B cell (primary cell): ENCODE results near the gene PAK3. TPM values are rescaled to one million over a fixed set of nuclear protein-coding genes. Genes with fewer than 3 reads are reported as not detected.

Experiments
- ATAC-seq: fragments of 200-7000 bp; cut with Tn5 transposase; one replicate; pipeline ENCODE4 v1.10.0; 2021; ENCODE audit warnings: low read depth, mild to moderate bottlenecking, moderate number of reproducible peaks, moderate library complexity
- CTCF ChIA-PET: fragments of 350-600 bp; sonication (Branson Sonifier 250); formaldehyde crosslinking; loops from one replicate; lab custom pipeline; 2021; ENCODE audit warnings: antibody characterized with exemption, inconsistent platforms; lab: Charles Lee
- POLR2A ChIA-PET: fragments of 350-600 bp; sonication (Branson Sonifier 250); formaldehyde crosslinking; loops from one replicate; lab custom pipeline; 2021; ENCODE audit warnings: antibody characterized with exemption; lab: Charles Lee
- DNase-seq: peaks from one replicate; pipeline ENCODE4 v3.0.0; 2013
- H2AFZ ChIP-seq: 2 replicates; pipeline ENCODE4 v1.6.1; 2012; ENCODE audit warnings: mild to moderate bottlenecking, low read depth, low read length; ENCODE audit not compliant: insufficient read depth, poor library complexity, severe bottlenecking
- H3K27ac ChIP-seq, 2 donors: 1 replicate in 1 of 2; 2 replicates in 1 of 2; pipeline ENCODE4 v1.5.1; 2012 to 2013; ENCODE audit warnings: low read length in 2 of 2, mild to moderate bottlenecking in 2 of 2, moderate library complexity in 1 of 2
- H3K27me3 ChIP-seq, 4 experiments: fragments of 200-600 bp in 1 of 4; sonication (generic) in 1 of 4; replicated peaks in 1 of 4; 1 replicate in 2 of 4; 2 replicates in 2 of 4; pipeline versions ENCODE4 v1.6.1 to v1.7.0; 2013 to 2016; ENCODE audit warnings: low read length in 3 of 4, mild to moderate bottlenecking in 2 of 4, mixed read lengths in 1 of 4, moderate library complexity in 1 of 4; ENCODE audit not compliant: insufficient read depth in 4 of 4, control insufficient read depth in 3 of 4; ENCODE audit errors: control extremely low read depth in 1 of 4
- H3K36me3 ChIP-seq, 2 experiments: replicated peaks in 1 of 2; 1 replicate in 1 of 2; 2 replicates in 1 of 2; pipeline versions ENCODE4 v1.6.1 to v1.7.1; 2013; ENCODE audit warnings: low read length in 1 of 2; ENCODE audit not compliant: insufficient read depth in 2 of 2, control insufficient read depth in 1 of 2; ENCODE audit errors: control extremely low read depth in 1 of 2, extremely low read depth in 1 of 2
- H3K4me1 ChIP-seq, 2 donors: fragments of 200-600 bp in 1 of 2; sonication (generic) in 1 of 2; 1 replicate in 1 of 2; 2 replicates in 1 of 2; pipeline versions ENCODE4 v1.5.1 to v1.6.1; 2013 to 2017; ENCODE audit warnings: low read length in 2 of 2; ENCODE audit not compliant: control insufficient read depth in 2 of 2, insufficient read depth in 2 of 2
- H3K4me2 ChIP-seq: replicated peaks from 2 replicates; pipeline ENCODE3; 2012; ENCODE audit warnings: mild to moderate bottlenecking, low read depth, low read length; ENCODE audit not compliant: poor library complexity, severe bottlenecking
- H3K4me3 ChIP-seq, 5 experiments: fragments of 200-600 bp in 1 of 5; sonication (generic) in 1 of 5; 1 replicate in 3 of 5; 2 replicates in 2 of 5; pipeline versions ENCODE4 v1.5.1 to v1.7.0; 2011 to 2016; ENCODE audit warnings: low read length in 4 of 5, mild to moderate bottlenecking in 4 of 5, low read depth in 2 of 5, control low read depth in 1 of 5, moderate library complexity in 1 of 5; ENCODE audit not compliant: insufficient read depth in 1 of 5; ENCODE audit errors: control extremely low read depth in 1 of 5, extremely low read depth in 1 of 5
- H3K79me2 ChIP-seq: fragments of 200-600 bp; sonication (generic); one replicate; pipeline ENCODE4 v1.6.0; 2016; ENCODE audit warnings: low read length; ENCODE audit not compliant: control insufficient read depth, insufficient read depth
- H3K9ac ChIP-seq: fragments of 200-600 bp; sonication (generic); 2 replicates; pipeline ENCODE4 v1.6.1; 2017; ENCODE audit warnings: mild to moderate bottlenecking, low read length, moderate library complexity
- H3K9me3 ChIP-seq, 3 donors: one replicate each; pipeline versions ENCODE4 v1.6.1 to v1.7.1; 2013; ENCODE audit warnings: low read length in 2 of 3; ENCODE audit not compliant: control insufficient read depth in 2 of 3, insufficient read depth in 1 of 3; ENCODE audit errors: control extremely low read depth in 1 of 3
- H4K20me1 ChIP-seq: 2 replicates; pipeline ENCODE4 v1.6.0; 2012; ENCODE audit warnings: mild to moderate bottlenecking, low read length; ENCODE audit not compliant: insufficient read depth, control insufficient read depth, poor library complexity, severe bottlenecking
- H3K27ac Mint-ChIP-seq: one replicate; pipeline ENCODE4 v1.8.0; 2021; ENCODE audit warnings: mixed read lengths
- H3K27me3 Mint-ChIP-seq: one replicate; pipeline ENCODE4 v1.8.0; 2021; ENCODE audit warnings: mixed read lengths
- H3K4me1 Mint-ChIP-seq: one replicate; pipeline ENCODE4 v1.8.0; 2021; ENCODE audit warnings: mixed read lengths
- H3K4me3 Mint-ChIP-seq: one replicate; pipeline ENCODE4 v1.8.0; 2021; ENCODE audit warnings: mixed read lengths
- H3K9me3 Mint-ChIP-seq: one replicate; pipeline ENCODE4 v1.8.0; 2022; ENCODE audit warnings: mixed read lengths; ENCODE audit not compliant: insufficient read depth
- CTCF ChIP-seq: fragments of 200-600 bp; IDR thresholded peaks from one replicate; pipeline ENCODE4 v1.8.0; 2022; ENCODE audit warnings: antibody characterized with exemption, mild to moderate bottlenecking
- EZH2 ChIP-seq: IDR thresholded peaks from 2 replicates; pipeline ENCODE4 v1.6.1; 2012; ENCODE audit warnings: borderline replicate concordance, low read depth, mild to moderate bottlenecking, moderate library complexity, low read length; ENCODE audit not compliant: insufficient read depth, poor library complexity, severe bottlenecking
- WGBS: methylation state at CpG from one replicate; pipeline ENCODE4 v1.1.5; 2013; ENCODE audit warnings: missing lambda C conversion rate; ENCODE audit not compliant: insufficient coverage; 5-methylcytosine and 5-hydroxymethylcytosine counted together
- intact Hi-C: fragments of 100-400 bp; cut with micrococcal nuclease; formaldehyde crosslinking; loops from one replicate; pipeline ENCODE4 v1.10.0; 2022
- polyA minus RNA-seq: library from RNA; depleted of rRNA, polyadenylated mRNA; stranded (reverse); fragments of >200 nt; gene quantifications from 2 replicates; pipeline ENCODE4 v1.2.3, GENCODE V29; 2012
- polyA plus RNA-seq: library from polyadenylated mRNA; depleted of rRNA; stranded (reverse); fragments of >200 nt; gene quantifications from 2 replicates; pipeline ENCODE4 v1.2.3, GENCODE V29; 2012
- total RNA-seq, 2 donors: library from RNA; stranded (reverse); fragments of 120-200 nt in 1 of 2; gene quantifications; 1 replicate in 1 of 2; 2 replicates in 1 of 2; pipeline versions ENCODE4 v1.2.3 to v1.2.4, GENCODE V29; 2013 to 2022

Gene PAK3
- total RNA-seq (0.17 TPM in 1 of 2 replicates, not detected in the other), polyA plus RNA-seq (not detected in 2 replicates), polyA minus RNA-seq (0.14 TPM in 1 of 2 replicates, not detected in the other)
- total RNA-seq (2013) = 0.33 TPM

GRCh38 chrX:111095974-111096895 lies at the start of gene PAK3:
Gene PAK3 (plus strand): TSS chrX:111096191. CDS start chrX:111123104, 26,913 bp downstream.
- 5% methylated on average over 28 of the region's 51 CpGs for WGBS
- ChIA-PET CTCF (interaction anchor here (0.6 kb wide), 1 partner anchor 70 kb away, joined by 3 read pairs; no protein-coding TSS in a partner anchor), POLR2A (no interaction called here)
- peak within 1 kb of the TSS; percentile 72 for H3K4me2 ChIP-seq
- TF ChIP-seq CTCF (no peak), EZH2 (no peak)
- Mint-ChIP-seq H3K4me3 (peak within 1 kb of the TSS; percentile 83), H3K4me1 (peaks cover 17% of the 10 kb centered on the region), H3K9me3 (no peaks in the 10 kb centered on the region), H3K27ac (no peak within 1 kb of the TSS), H3K27me3 (peaks cover 21% of the 10 kb centered on the region)
- no peaks in the 10 kb centered on the region for H3K9me3 ChIP-seq
- H3K4me1 ChIP-seq = peaks cover 11 to 17% of the 10 kb centered on the region in 2 donors
- peak within 1 kb of the TSS; percentile 54 for H3K9ac ChIP-seq
- no peaks in the 10 kb centered on the region for H3K79me2 ChIP-seq
- peaks cover 0 to 23% (median 4%) of the 10 kb centered on the region in 4 experiments for H3K27me3 ChIP-seq
- H4K20me1 ChIP-seq = no peaks in the 10 kb centered on the region
- intact Hi-C loops = loop anchor here (5.0 kb wide), 1 partner anchor 586 kb away; the partner anchor contains the start of gene ALG13
- DNase-seq (peak; percentile 21), ATAC-seq (peak; percentile 47)
- H3K36me3 ChIP-seq = no peaks in the 10 kb centered on the region
- no peak within 1 kb of the TSS for H3K27ac ChIP-seq
- peak within 1 kb of the TSS; percentile 60 for H2AFZ ChIP-seq
- H3K4me3 ChIP-seq = peak within 1 kb of the TSS in 4 of 5 experiments; percentile 19 to 50 (median 42)

- Histone ChIP-seq H3K27ac (no peak overlapping the region), H4K20me1 (no peaks in the 10 kb centered on the region), H2AFZ (no peak overlapping the region), H3K9ac (no peak overlapping the region), H3K4me2 (no peak overlapping the region), H3K36me3 (no peaks in the 10 kb centered on the region), H3K4me3 (no peak overlapping the region), H3K27me3 (no peaks in the 10 kb centered on the region), H3K4me1 (no peaks in the 10 kb centered on the region), H3K79me2 (no peaks in the 10 kb centered on the region), H3K9me3 (no peaks in the 10 kb centered on the region)
- ATAC-seq = no peak
- Mint-ChIP-seq H3K4me1 (no peaks in the 10 kb centered on the region), H3K27ac (no peak overlapping the region), H3K27me3 (no peaks in the 10 kb centered on the region), H3K4me3 (no peak overlapping the region), H3K9me3 (no peaks in the 10 kb centered on the region)
- no peak for DNase-seq
- intact Hi-C loops = no loop called here
- TF ChIP-seq CTCF = no peak
- no peak for TF ChIP-seq EZH2
- POLR2A ChIA-PET = no interaction called here
- 81% methylated on average over 3 of the region's 4 CpGs for WGBS
- CTCF ChIA-PET = no interaction called here
Observed at GRCh38 chrX:111047575-111047974, 48.4 kb upstream of the PAK3 start.
